Parathyroid adenoma (tissue), 2 donors: ENCODE data around the gene CHFR.

ENCODE experiments used
- H2AFZ ChIP-seq: fragments of 300-600 bp; sonication (generic); one replicate; pipeline ENCODE4 v1.7.0; 2017; ENCODE audit warnings: antibody characterized with exemption, mild to moderate bottlenecking
- H3K27ac ChIP-seq: fragments of 300-600 bp; sonication (generic); one replicate; pipeline ENCODE4 v1.7.0; 2017
- H3K27me3 ChIP-seq: fragments of 300-600 bp; sonication (generic); one replicate; pipeline ENCODE4 v1.7.0; 2017; ENCODE audit warnings: low read length; ENCODE audit not compliant: control insufficient read depth, insufficient read depth
- H3K36me3 ChIP-seq: fragments of 300-600 bp; sonication (generic); one replicate; pipeline ENCODE4 v1.7.0; 2017; ENCODE audit warnings: low read length; ENCODE audit not compliant: control insufficient read depth, insufficient read depth
- H3K4me1 ChIP-seq: fragments of 300-600 bp; sonication (generic); one replicate; pipeline ENCODE4 v1.7.0; 2017; ENCODE audit warnings: control low read depth
- H3K4me2 ChIP-seq: fragments of 300-600 bp; sonication (generic); one replicate; pipeline ENCODE4 v1.7.0; 2017; ENCODE audit warnings: low read length
- H3K4me3 ChIP-seq: fragments of 300-600 bp; sonication (generic); one replicate; pipeline ENCODE4 v1.7.0; 2017; ENCODE audit warnings: low read depth, low read length
- H3K79me2 ChIP-seq: fragments of 300-600 bp; sonication (generic); one replicate; pipeline ENCODE4 v1.7.0; 2017; ENCODE audit warnings: control low read depth
- H3K9ac ChIP-seq: fragments of 300-600 bp; sonication (generic); one replicate; pipeline ENCODE4 v1.7.0; 2017; ENCODE audit warnings: mild to moderate bottlenecking
- H3K9me3 ChIP-seq: fragments of 300-600 bp; sonication (generic); one replicate; pipeline ENCODE4 v1.7.0; 2017; ENCODE audit warnings: low read length; ENCODE audit not compliant: control insufficient read depth
- CTCF ChIP-seq: fragments of 300-600 bp; sonication (generic); IDR thresholded peaks from one replicate; pipeline ENCODE4 v1.7.0; 2017; ENCODE audit warnings: antibody characterized with exemption, mild to moderate bottlenecking
- donor health status: primary hyperparathyroidism.

Gene CHFR

GRCh38 chr12:132789099-132789471 lies 98.3 kb downstream of the CHFR start:
- no peak overlapping the region for H3K9ac ChIP-seq
- H3K4me3 ChIP-seq: no peak overlapping the region
- no peaks in the 10 kb centered on the region for H3K4me1 ChIP-seq
- no peak for TF ChIP-seq CTCF
- H2AFZ ChIP-seq: no peak overlapping the region
- H3K4me2 ChIP-seq: no peak overlapping the region
- no peaks in the 10 kb centered on the region for H3K27me3 ChIP-seq
- no peaks in the 10 kb centered on the region for H3K9me3 ChIP-seq
- peaks cover 12% of the 10 kb centered on the region for H3K79me2 ChIP-seq
- H3K36me3 ChIP-seq: no peaks in the 10 kb centered on the region
- no peak overlapping the region for H3K27ac ChIP-seq

- H2AFZ ChIP-seq: no peak overlapping the region
- H3K9me3 ChIP-seq: no peaks in the 10 kb centered on the region
- H3K4me3 ChIP-seq: no peak overlapping the region
- H3K9ac ChIP-seq: no peak overlapping the region
- no peak for TF ChIP-seq CTCF
- no peaks in the 10 kb centered on the region for H3K27me3 ChIP-seq
- no peak overlapping the region for H3K27ac ChIP-seq
- H3K36me3 ChIP-seq: no peaks in the 10 kb centered on the region
- peaks cover 7% of the 10 kb centered on the region for H3K79me2 ChIP-seq
- H3K4me1 ChIP-seq: no peaks in the 10 kb centered on the region
- no peak overlapping the region for H3K4me2 ChIP-seq
These were observed 98.9 kb downstream of the CHFR start for GRCh38 chr12:132788375-132789098.

- Histone ChIP-seq H2AFZ (no peak overlapping the region), H3K4me2 (no peak overlapping the region), H3K9ac (no peak overlapping the region), H3K27ac (no peak overlapping the region), H3K27me3 (no peaks in the 10 kb centered on the region), H3K79me2 (peaks cover 7% of the 10 kb centered on the region), H3K36me3 (no peaks in the 10 kb centered on the region), H3K4me1 (no peaks in the 10 kb centered on the region), H3K9me3 (no peaks in the 10 kb centered on the region), H3K4me3 (no peak overlapping the region)
- no peak for TF ChIP-seq CTCF
These were observed 99.5 kb downstream of the CHFR start for GRCh38 chr12:132787877-132788276.

GRCh38 chr12:132786192-132786591 lies 101.2 kb downstream of the CHFR start:
- Histone ChIP-seq H3K27ac (no peak overlapping the region), H3K79me2 (peaks cover 5% of the 10 kb centered on the region), H3K9me3 (no peaks in the 10 kb centered on the region), H3K4me2 (no peak overlapping the region), H3K4me3 (no peak overlapping the region), H3K36me3 (no peaks in the 10 kb centered on the region), H3K4me1 (no peaks in the 10 kb centered on the region), H3K27me3 (no peaks in the 10 kb centered on the region), H2AFZ (no peak overlapping the region), H3K9ac (no peak overlapping the region)
- TF ChIP-seq CTCF: no peak

- no peaks in the 10 kb centered on the region for H3K36me3 ChIP-seq
These were observed 102.8 kb downstream of the CHFR start for GRCh38 chr12:132784580-132784979.

More at GRCh38 chr12:132784580-132784979, 102.8 kb downstream of the CHFR start:
- no peak overlapping the region for H3K9ac ChIP-seq
- H3K9me3 ChIP-seq: no peaks in the 10 kb centered on the region
- no peak overlapping the region for H3K4me3 ChIP-seq
- peaks cover 3% of the 10 kb centered on the region for H3K79me2 ChIP-seq
- H2AFZ ChIP-seq: no peak overlapping the region
- H3K27ac ChIP-seq: no peak overlapping the region
- no peak overlapping the region for H3K4me2 ChIP-seq
- TF ChIP-seq CTCF: no peak
- no peaks in the 10 kb centered on the region for H3K4me1 ChIP-seq
- no peaks in the 10 kb centered on the region for H3K27me3 ChIP-seq
